NCI-H1930 (cell line): ENCODE data around the gene SPG21.

Experiments used
- DNase-seq, 2 experiments: peaks; one replicate each; lab custom pipeline; 2025; lab: John Stamatoyannopoulos, UW

The SPG21 gene

DNA sequence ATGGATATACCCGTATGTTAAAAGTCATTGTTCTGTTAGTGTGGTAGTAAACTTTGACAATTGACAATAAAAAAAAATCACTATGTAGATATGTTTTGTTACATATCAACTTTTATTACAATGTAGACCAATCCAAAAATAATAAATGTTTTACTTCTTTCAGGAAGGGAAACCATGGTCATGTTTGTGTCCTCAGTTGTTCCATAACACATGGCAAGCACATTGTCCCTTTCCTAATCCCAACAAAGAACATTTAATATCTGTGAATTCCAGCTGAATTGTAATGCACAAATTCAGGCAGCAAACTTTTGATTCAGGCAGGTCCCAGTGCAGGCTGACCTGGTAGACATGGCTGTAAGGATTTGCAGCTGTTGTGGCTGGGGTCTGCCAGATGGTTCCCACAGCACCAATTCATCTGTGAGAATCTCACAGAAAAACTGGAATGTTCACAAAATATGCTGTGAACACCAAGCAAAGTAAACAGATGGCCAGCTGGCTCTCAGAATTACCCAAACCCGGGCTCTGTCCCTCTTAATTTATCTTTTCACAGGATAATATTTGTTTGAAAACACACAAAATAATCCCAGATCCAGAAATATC is 1.9 kb upstream of the SPG21 start:
- DNase-seq: no peak

DNA sequence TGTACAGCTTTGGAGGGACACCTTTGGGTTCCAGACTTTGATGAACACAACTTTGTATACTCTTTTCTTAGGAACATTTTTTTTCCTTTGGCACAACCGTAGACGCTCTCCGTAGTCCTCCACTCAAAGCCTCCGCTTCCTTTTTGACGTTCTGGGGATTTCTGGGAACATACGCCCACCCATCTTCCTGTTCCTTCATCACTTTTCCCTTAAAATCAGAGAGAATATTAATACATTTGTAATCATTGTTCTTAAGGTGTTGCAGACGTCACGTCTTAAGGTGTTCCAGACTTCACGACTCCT is 405 bp upstream of the SPG21 start:
- DNase-seq: no peak

DNA sequence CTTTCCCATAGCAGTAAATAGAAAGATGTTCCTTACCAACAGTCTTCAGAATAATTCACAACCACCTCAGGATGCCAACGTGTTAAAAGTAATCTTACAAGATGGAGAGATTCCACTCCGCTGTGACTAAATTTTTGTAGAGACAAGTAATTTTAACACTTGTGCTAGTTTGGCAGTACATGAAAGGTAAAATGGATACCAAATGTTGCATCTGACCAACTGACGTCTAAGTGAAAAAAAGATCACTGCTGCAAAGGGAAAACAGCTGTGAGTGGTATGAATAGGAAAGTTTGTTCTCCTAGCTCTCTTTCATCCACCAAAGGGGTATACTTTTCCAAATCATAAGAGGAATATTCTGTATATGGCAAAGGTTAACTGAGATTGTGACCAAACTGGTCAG is 2.6 kb downstream of the SPG21 start:
- no peak for DNase-seq

DNA sequence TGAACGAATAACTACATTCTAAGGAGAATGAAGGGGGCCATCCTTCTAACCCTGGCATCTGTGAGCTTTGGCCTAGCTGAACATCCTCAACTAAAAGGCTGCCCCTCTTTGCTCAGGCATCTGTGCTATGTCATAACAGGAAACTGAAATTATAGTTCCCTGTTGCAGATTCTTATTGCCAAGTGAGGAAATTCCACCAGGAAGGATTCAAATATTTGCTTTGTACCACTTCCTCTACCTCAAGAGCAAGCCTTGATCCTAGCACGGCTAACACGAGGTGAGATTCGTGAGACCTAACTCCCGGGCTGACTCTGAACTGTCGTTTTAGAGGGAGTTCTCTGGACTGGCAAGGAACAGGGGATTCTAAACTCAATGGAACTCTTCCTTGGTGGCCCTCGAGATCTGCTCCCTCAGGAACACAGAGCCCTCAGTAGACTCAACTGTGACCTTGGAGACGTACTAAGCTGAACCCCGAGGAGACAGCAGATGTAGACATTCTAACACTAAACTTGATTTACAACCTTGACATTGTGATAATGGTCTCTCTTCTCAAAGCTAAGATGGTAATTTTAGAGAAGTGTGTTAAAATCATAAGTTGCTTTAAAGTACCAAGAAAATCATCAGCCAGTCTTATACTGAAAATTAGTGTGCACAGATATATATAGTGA is 4.2 kb downstream of the SPG21 start:
- no peak for DNase-seq

DNA sequence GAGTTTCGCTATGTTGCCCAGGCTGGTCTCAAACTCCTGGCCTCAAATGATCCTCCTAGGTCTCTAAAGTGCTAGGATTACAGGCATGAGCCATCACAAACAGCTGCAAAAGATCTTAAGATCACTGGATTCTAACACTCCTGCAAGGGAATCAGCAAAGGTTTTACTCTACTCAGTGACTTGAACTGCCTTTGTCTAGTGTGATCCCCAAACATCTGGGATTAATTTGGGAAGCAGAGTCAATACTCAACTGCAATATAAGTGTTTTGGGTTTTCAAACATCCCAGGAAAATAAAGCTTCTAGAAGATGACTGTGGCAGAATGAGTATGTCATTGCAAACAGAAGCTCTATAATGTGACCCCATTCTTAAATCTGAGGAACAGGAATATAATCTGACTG is 7.2 kb downstream of the SPG21 start:
- DNase-seq: no peak

DNA sequence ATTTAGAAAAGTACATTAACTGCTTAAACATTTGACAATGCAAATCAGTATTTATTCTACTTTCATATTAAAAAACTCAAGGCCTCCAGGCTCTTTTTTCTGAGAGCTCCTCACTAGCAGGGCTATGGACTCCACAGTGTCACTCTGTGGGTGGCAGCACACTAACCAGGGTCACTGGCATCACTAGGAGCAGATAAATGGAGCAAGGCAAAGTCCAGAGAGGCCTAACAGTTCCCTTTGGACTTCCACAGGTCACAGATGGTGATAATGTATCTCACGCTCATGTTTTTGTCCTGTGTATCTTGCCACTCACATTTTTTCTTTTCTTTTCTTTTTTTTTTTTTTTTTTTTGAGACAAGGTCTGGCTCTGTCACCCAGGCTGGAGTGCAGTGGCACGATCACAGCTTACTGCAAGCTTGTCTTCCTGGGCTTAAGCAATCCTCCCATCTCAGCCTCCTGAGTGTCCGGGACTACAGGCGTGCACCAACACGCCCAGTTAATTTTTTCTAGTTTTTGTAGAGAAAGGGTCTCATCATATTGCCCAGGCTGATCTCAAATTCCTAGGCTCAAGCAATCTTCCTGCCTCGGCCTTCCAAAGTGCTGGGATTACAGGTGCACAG is 7.8 kb downstream of the SPG21 start:
- DNase-seq: no peak

DNA sequence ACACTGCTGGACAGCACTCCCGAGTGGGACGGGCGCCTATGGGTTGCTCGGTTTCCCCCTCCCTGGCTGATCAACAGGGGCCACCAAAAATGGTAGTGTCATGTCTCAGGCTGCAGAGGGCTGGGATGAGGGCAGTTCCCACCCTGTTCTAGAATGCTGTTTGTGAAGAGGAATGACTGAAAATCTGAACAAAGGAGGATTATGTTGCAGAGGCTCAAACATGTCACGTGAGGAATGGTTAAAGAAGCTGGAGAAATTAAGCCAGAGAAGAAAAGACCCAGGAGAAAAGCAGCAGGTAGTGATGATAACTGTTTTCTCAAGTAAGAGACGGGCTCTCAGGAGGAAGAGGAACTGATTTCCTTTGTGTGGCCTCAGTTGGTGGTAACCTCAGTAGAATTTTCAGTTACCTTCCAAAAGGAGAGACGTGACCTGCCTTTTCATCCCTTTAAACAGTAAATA is 10.4 kb downstream of the SPG21 start:
- no peak for DNase-seq

DNA sequence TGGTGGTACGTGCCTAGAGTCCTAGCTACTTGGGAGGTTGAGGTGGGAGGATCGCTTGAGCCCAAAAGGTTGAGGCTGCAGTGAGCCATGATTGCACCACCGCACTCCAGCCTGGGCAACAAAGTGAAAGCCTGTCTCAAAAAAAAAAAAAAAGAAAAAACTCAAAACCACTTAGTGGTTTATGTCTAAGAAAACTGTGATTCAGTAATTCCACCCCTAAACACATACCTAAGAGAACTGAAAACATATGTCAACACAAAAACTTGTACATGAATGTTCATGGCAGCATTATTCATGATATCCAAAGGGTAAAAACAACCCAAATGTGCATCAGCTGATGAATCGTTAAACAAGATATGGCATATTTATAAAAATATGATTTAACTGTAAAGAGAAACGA is 14.3 kb downstream of the SPG21 start:
- no peak for DNase-seq

DNA sequence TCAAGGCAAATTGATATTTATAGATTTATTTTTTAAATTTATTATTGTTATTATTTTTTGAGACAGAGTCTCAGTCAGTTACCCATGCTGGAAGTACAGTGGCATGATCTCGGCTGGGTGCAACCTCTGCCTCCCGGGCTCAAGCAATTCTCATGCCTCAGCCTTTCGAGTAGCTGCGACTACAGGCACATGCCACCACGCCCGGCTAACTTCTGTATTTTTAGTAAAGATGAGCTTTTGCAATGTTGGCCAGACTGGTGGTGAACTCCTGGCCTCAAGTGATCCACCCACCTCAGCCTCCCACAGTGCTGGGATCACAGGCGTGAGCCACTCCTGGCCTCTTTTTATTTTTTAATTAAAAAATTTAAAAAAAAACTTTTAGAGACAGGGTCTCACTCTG is 19.0 kb downstream of the SPG21 start:
- no peak for DNase-seq

DNA sequence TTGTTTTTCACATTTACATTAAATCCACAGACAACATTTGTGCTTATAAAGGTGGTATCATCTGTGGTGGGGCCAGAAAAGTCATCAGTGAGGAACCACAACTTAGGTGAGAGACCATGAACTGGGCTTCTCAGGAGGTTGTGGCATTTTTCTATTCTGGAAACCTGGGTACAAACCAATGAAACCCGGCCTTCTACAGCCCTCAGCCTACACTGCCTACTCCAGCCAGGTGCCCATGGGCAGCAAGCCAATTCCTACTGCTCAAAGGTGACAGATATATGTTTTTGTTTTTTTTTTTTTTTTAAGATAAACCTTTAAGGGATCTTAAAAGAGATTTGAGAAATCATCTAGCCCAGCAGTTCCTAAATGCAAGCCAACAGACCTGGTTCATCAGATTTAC is 20.3 kb downstream of the SPG21 start:
- DNase-seq: no peak

DNA sequence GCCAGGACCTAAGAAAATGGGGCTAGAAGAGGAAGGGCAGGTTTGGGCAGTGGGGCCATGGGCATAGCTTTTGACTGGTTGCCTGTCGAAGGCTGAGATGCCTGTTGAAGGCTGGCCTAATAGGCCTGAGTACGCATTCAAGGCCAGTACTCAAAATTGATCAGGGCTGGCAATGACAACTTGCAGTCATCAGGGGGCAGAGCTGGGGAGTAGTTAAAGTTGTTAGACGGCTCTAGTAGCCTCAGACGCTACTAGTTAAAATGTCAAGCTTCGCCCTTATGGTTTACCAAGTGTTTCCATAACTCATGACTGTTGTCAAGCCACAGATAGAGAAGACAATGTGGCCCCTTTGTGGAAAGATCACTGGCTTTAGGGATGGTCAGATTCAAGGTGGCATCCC is 28.7 kb downstream of the SPG21 start:
- DNase-seq: no peak

DNA sequence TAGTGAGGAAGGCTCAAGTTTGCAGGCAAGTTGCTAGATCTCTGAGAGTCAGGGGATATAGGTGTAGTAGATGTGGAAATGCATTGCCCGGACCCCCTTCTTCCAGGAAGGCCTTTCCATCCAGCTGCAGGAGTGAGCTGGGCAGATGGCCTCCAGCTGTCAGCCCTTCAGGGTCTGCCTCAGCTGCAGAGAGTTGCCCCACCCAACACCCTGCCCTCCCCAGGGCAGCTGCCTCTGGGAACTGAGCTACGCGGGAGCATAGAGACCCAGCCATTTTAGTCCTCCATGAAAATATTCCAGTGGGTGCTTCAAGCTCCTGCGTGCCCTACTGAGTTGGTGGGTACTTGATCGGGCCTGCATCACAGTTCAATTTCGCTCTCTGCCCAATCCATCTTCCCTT is 29.6 kb downstream of the SPG21 start:
- DNase-seq: no peak

DNA sequence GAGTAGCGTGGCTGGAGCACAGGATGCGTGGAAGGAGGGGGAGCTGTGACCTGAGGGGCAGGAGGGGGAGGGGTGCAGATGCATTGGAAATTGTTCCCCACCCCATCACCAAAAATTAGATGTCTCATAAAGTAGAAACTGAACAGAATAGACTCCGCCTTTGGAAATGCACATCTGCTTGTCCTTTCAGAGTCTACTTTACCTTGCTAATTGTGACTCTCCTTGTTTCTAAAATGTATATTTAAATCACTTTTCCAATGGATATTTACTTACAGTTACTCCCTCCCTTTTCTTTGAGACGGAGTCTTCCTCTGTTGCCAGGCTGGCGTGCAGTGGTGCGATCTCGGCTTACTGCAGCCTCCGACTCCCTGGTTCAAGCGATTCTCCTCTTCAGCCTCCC is 30.6 kb downstream of the SPG21 start:
- no peak for DNase-seq

DNA sequence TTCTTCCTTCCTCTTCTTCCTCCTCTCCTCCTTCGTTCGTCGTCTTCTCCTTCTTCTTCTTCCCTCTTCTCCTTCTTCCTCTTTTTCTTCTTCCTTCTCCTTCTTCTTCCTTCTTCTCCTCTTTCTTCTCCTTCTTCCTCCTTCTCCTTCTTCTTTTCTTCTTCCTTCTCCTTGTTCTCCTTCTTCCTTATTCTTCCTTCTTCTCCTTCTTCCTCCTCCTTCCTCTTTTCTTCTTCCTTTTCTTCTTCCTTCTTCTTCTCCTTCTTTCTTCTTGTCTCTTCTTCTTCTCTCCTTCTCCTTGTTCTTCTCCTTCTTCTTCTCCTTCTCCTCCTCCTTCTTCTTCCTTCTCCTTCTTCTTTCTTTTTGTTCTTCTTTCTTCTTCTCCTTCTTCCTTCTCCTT is 35.3 kb downstream of the SPG21 start:
- no peak for DNase-seq

DNA sequence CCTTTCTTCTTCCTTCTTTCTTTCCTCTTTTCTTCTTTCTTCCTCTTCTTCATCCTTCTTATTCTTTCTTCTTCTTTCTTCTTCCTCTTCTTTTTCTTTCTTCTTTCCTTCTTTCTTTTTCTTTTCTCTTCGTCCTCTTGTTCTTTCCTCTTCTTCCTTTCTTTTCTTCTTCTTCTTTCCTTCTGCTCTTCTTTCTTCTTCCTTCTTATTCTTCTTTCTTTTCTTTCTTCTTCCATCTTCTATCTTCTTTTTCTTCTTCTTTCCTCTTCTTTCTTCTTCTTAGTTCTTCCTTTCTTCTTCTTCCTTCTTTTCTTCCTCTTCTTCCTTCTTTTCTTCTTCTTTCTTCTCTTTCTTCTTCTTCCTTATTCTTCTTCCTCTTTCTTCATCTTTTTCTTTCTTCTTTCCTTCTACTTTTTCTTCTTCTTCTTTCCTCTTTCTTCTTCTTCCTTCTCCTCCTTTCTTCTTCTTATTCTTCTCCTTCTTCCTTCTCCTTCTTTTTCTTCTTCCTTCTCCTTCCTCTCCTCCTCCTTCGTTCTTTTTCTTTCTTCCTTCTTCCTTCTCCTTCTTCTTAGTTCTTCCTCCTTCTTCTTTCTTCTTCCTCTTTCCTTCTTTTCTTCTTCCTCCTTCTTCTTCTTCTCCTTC is 37.8 kb downstream of the SPG21 start:
- no peak for DNase-seq

DNA sequence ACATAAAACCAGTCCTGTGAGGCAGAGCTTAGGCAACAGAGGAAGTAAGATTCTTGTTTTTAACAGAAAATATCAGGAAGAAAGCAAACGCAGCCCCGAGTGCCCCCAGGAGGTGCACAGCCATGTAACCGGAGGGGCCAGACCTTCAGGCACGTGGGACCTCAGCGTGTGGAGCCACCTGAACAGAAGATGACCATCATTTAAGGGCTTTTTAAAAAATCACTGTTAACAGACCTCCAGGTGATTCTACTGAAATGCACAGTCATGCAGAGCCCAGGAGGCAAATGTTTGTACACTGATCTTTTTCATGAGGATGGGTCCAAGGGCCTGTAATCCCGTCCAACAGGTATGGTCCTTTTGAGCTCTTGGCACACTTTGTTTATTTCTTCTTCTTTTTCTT is 38.8 kb downstream of the SPG21 start:
- no peak for DNase-seq

DNA sequence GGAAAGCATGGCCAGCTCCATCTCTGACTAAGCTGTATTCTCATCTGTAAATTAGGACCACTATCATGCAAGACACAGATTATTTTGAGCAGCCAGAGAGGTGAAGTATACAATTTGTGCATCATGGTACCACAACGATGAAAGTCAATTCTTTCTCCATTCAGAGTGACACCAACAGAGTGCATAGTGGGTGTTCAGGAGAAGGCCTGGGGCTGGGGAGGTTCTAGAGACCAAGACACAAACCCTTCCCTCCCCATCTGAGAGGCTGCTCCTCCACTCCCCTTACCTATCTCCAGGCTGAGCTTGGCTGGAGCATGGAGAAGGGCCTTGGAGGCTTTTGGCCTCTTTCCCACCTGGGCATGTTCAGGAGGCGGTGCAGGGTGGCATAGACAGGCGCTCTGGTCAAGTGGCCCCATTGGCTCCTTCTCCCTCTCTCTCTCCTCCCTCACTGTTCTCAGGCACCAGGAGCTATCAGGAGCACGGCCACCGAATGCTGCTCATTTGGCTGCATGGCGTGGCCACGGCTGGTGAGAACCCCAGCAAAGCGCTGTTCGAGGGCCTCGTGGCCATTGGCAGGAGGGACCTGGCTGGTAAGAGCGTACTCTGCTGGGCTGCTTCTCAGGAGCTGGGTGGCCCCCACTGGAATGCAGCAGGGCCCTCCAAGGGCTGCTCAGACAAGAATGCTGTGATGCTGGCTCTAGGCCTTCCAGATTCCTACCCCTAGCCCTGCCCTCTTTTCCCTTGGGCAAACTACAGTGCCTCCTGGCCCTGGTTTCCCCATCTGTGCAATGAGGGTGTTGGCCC is 40.1 kb downstream of the SPG21 start:
- DNase-seq: no peak

DNA sequence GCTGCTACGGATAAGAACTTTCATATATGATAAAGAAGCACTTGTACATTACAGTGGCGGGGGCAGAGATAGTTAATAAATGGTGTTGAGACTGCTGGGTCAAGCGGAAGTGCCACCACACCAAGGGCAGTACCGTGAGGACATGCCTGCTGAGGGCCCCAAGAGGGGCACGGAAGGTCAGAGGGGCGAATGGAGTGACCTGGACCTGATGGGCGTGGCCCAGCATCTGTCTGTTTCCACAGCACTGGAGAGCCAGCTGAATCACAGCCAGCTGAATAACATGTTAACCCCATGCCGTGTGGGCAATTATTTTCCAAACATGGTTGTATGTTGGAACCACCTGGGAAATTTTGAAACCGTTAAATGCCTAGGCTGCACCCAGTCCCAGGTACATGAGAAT is 40.8 kb downstream of the SPG21 start:
- DNase-seq: no peak

DNA sequence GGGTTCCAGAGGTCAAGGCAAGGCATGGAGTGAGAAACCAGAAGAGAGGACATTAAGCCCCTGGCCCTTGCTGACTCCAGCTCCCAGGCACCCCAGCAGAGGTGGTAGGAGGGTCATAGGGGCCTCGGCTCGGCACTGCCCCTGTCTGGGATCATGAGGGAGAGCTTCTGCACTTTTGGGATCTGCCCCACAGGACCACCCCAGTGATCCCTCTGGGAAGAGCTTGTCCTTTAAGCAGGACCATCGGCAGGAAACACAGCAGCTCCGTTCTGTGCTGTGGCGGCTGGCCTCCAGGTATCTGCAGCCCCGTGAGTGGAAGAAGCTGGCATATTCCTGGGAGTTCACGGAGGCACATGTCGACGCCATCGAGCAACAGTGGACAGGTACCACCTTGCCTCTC is 42.5 kb downstream of the SPG21 start:
- no peak for DNase-seq

DNA sequence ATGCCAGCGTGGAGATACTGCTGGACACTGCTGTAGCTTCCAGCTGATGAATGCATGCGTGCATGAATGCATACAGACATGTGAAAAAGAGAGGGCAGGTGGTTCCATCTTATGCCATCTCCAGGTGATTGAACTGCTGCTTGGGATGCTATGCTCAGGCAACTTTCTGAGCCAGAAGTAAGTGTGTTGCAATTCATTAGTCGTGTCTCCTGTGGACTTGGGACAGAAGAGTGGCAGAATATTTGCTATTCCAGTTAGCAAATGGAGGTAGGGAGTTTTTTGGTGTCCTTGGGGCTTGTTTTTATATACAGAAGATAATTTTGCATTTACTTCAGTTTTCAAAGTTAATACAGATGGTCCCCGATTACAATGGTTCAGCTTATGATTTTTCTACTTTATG is 44.8 kb downstream of the SPG21 start:
- DNase-seq: no peak

DNA sequence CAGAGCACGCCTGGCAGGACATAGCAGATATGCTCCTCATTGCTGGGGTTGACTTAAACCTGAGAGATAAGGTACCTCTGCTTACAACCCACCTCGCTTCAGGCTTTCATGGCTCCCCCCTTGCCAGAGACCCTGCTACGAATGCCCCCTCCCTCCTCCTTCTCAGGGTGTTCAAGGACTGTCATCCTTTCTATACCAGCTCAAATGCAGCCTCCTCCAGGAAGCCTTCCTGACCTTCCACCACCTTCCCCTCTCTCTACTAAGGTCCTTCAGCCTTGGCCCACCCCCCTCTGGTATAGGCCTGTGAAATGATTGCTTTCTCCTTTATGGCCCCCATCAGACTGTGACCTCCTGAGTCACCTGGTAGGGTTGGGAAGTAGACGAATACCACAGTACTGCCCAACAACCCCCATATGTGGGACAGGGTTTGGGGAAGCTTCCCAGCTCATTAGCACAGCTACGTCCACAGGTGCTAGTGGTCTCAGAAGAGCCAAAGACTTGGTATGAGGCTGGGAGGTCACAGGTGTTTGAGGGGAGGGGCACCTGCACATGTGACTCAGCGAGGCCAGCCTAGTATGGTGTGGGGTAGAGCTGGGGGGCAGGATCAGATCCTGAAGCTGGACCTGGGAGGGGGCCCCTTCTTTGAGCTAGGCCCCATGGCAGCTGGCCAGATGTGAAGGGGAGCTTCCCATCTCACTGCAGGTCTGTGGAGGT is 46.0 kb downstream of the SPG21 start:
- DNase-seq: no peak

DNA sequence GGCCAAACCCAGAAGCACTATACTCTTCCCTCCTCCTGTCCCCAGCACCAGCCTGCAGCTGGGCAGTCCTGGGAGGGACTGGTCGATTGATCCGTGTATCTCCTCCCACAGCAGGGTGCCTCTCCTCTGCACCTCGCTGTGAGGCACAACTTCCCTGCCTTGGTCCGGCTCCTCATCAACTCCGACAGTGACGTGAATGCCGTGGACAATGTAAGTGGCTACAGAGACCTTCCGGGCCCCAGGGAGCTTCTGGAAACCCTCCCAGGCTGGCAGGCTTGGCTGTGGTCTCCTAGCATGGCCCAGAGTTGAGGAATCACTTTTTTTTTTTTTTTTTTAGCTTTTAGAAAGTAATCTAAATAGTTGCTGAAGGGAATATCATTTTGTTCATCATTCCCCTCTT is 47.4 kb downstream of the SPG21 start:
- no peak for DNase-seq
